Measurements from ENCODE around the gene SPRR3. TPM values are rescaled to one million over a fixed set of nuclear protein-coding genes. Genes with fewer than 3 reads are reported as not detected.

SPRR3 gene
- total RNA-seq, 1 experiment from 2014 or later = not detected

DNA sequence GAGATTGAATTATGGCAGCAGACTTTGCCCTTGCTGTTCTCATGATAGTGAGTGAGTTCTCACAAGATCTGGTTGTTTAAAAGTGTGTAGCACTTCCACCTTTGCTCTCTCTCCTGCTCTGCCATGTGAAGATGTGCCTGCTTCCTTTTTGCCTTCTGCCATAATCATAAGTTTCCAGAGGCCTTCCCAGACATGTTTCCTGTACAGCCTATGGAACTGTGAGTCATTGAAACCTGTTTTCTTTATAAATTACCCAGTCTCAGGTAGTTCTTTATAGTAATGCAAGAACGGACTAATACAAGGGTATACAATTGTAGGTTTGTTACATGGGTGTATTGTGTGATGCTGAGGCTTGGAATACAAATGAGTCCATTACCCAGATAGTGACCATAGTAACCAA lies 33.7 kb downstream of the SPRR3 start (continued):
- TF ChIP-seq, protein P1, sequence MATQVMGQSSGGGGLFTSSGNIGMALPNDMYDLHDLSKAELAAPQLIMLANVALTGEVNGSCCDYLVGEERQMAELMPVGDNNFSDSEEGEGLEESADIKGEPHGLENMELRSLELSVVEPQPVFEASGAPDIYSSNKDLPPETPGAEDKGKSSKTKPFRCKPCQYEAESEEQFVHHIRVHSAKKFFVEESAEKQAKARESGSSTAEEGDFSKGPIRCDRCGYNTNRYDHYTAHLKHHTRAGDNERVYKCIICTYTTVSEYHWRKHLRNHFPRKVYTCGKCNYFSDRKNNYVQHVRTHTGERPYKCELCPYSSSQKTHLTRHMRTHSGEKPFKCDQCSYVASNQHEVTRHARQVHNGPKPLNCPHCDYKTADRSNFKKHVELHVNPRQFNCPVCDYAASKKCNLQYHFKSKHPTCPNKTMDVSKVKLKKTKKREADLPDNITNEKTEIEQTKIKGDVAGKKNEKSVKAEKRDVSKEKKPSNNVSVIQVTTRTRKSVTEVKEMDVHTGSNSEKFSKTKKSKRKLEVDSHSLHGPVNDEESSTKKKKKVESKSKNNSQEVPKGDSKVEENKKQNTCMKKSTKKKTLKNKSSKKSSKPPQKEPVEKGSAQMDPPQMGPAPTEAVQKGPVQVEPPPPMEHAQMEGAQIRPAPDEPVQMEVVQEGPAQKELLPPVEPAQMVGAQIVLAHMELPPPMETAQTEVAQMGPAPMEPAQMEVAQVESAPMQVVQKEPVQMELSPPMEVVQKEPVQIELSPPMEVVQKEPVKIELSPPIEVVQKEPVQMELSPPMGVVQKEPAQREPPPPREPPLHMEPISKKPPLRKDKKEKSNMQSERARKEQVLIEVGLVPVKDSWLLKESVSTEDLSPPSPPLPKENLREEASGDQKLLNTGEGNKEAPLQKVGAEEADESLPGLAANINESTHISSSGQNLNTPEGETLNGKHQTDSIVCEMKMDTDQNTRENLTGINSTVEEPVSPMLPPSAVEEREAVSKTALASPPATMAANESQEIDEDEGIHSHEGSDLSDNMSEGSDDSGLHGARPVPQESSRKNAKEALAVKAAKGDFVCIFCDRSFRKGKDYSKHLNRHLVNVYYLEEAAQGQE (IDR thresholded peaks at IDR 0.05; ENCODE audit: low read depth) = no peak
- TF ChIP-seq EGR1 (IDR thresholded peaks at IDR 0.05; ENCODE audit: low read depth) (no peak), ZNF274 (IDR thresholded peaks at IDR 0.05; ENCODE audit: low read depth, low read length) (no peak), SIN3A (IDR thresholded peaks at IDR 0.05; ENCODE audit: low read depth) (no peak), POLR2A (IDR thresholded peaks at IDR 0.05; ENCODE audit: borderline replicate concordance, extremely low read depth, insufficient read depth, insufficient read length) (no peak), POLR2AphosphoS5 (IDR thresholded peaks at IDR 0.05; ENCODE audit: low read depth, low read length) (no peak), TCF7L2 (IDR thresholded peaks at IDR 0.05; ENCODE audit: borderline replicate concordance, extremely low read depth, insufficient read depth, insufficient read length) (no peak), EZH2phosphoT487 (IDR thresholded peaks at IDR 0.05; ENCODE audit: borderline replicate concordance) (no peak)
- TF ChIP-seq, protein P2, sequence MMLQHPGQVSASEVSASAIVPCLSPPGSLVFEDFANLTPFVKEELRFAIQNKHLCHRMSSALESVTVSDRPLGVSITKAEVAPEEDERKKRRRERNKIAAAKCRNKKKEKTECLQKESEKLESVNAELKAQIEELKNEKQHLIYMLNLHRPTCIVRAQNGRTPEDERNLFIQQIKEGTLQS (IDR thresholded peaks at IDR 0.05) = no peak
- TF ChIP-seq, protein P3, sequence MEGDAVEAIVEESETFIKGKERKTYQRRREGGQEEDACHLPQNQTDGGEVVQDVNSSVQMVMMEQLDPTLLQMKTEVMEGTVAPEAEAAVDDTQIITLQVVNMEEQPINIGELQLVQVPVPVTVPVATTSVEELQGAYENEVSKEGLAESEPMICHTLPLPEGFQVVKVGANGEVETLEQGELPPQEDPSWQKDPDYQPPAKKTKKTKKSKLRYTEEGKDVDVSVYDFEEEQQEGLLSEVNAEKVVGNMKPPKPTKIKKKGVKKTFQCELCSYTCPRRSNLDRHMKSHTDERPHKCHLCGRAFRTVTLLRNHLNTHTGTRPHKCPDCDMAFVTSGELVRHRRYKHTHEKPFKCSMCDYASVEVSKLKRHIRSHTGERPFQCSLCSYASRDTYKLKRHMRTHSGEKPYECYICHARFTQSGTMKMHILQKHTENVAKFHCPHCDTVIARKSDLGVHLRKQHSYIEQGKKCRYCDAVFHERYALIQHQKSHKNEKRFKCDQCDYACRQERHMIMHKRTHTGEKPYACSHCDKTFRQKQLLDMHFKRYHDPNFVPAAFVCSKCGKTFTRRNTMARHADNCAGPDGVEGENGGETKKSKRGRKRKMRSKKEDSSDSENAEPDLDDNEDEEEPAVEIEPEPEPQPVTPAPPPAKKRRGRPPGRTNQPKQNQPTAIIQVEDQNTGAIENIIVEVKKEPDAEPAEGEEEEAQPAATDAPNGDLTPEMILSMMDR (IDR thresholded peaks at IDR 0.05 in 2 of 3, conservative IDR thresholded peaks at IDR 0.05 in 1 of 3; ENCODE audit: borderline replicate concordance in 1 of 3, insufficient read depth in 1 of 3, low read depth in 2 of 3, low read length in 2 of 3) = no peak

All from HCT116 (cell line).